GM12864 (cell line): Measurements from ENCODE around the gene CETP.

Experiments
- DNase-seq: peaks from one replicate; pipeline ENCODE4 v3.0.0-alpha.2; 2011; ENCODE audit warnings: low read depth
- H3K4me3 ChIP-seq: 2 replicates; pipeline ENCODE4 v1.5.1; 2011; ENCODE audit warnings: mild to moderate bottlenecking, low read depth, low read length, control low read depth
- TF ChIP-seq, protein P1 (sequence below): IDR thresholded peaks from 2 replicates; pipeline ENCODE4 v1.5.1; 2011; ENCODE audit warnings: low read depth, mild to moderate bottlenecking, moderate library complexity, low read length, control low read depth, inconsistent platforms; ENCODE audit errors: missing control alignments

The CETP gene

DNA sequence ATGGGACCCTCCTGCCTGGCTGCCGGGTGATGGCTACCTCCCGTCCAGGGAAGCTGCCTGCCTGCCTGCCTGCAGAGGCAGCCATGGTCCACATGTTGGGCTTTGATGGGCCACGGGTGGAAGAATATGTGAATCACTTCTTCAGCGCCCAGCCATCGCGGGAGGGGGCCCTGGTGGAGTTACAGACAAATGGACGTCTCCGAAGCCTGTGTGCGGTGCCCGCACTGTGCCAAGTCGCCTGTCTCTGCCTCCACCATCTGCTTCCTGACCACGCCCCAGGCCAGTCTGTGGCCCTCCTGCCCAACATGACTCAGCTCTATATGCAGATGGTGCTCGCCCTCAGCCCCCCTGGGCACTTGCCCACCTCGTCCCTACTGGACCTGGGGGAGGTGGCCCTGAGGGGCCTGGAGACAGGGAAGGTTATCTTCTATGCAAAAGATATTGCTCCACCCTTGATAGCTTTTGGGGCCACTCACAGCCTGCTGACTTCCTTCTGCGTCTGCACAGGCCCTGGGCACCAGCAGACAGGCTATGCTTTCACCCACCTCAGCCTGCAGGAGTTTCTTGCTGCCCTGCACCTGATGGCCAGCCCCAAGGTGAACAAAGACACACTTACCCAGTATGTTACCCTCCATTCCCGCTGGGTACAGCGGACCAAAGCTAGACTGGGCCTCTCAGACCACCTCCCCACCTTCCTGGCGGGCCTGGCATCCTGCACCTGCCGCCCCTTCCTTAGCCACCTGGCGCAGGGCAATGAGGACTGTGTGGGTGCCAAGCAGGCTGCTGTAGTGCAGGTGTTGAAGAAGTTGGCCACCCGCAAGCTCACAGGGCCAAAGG lies 64.4 kb downstream of the CETP start:
- TF ChIP-seq, protein P1, sequence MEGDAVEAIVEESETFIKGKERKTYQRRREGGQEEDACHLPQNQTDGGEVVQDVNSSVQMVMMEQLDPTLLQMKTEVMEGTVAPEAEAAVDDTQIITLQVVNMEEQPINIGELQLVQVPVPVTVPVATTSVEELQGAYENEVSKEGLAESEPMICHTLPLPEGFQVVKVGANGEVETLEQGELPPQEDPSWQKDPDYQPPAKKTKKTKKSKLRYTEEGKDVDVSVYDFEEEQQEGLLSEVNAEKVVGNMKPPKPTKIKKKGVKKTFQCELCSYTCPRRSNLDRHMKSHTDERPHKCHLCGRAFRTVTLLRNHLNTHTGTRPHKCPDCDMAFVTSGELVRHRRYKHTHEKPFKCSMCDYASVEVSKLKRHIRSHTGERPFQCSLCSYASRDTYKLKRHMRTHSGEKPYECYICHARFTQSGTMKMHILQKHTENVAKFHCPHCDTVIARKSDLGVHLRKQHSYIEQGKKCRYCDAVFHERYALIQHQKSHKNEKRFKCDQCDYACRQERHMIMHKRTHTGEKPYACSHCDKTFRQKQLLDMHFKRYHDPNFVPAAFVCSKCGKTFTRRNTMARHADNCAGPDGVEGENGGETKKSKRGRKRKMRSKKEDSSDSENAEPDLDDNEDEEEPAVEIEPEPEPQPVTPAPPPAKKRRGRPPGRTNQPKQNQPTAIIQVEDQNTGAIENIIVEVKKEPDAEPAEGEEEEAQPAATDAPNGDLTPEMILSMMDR = no peak
- DNase-seq = no peak
- H3K4me3 ChIP-seq = no peak overlapping the region

DNA sequence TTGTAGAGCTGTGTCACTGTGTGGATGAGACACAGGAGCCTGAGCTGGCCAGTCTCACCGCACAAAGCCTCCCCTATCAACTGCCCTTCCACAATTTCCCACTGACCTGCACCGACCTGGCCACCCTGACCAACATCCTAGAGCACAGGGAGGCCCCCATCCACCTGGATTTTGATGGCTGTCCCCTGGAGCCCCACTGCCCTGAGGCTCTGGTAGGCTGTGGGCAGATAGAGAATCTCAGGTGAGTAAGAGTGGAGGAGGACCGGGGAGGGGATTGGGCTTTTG lies 65.0 kb downstream of the CETP start:
- TF ChIP-seq, protein P1 = no peak
- H3K4me3 ChIP-seq = no peak overlapping the region
- DNase-seq = no peak

DNA sequence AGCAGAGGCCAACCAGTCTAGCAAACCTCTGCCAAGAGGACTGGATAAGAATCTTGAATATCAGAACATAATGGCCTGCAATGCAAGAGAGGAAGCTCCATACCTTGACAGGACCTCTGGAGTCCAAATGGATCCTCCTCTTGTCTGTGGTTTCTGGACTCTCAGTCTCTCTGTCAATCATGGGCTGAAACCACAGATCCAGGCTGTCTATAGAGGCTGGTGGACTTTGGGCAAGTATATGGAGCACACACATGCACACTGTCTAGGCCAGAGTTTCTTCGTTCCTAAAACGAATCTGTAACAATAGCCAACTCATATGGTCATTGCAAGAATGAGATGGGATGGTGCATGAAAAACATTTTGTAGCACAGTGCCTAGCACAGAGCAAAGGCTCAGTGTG lies 65.3 kb downstream of the CETP start:
- no peak for DNase-seq
- no peak overlapping the region for H3K4me3 ChIP-seq
- TF ChIP-seq, protein P1 = no peak

DNA sequence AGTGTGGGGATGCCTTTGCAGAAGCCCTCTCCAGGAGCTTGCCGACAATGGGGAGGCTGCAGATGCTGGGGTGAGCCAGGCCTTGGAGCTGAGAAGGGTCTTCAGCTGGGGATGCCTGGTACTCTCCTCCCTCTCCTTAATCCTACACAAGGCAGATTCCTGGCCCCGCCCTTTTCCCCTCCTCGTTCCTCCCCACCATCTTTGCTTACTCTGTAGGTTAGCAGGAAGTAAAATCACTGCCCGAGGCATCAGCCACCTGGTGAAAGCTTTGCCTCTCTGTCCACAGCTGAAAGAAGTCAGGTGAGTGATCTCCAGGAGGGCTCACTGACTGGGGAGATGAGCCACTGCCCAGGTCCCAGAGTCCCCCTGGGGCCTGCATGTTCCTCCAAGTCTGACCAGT lies 66.3 kb downstream of the CETP start:
- TF ChIP-seq, protein P1 = no peak
- H3K4me3 ChIP-seq = no peak overlapping the region
- no peak for DNase-seq

DNA sequence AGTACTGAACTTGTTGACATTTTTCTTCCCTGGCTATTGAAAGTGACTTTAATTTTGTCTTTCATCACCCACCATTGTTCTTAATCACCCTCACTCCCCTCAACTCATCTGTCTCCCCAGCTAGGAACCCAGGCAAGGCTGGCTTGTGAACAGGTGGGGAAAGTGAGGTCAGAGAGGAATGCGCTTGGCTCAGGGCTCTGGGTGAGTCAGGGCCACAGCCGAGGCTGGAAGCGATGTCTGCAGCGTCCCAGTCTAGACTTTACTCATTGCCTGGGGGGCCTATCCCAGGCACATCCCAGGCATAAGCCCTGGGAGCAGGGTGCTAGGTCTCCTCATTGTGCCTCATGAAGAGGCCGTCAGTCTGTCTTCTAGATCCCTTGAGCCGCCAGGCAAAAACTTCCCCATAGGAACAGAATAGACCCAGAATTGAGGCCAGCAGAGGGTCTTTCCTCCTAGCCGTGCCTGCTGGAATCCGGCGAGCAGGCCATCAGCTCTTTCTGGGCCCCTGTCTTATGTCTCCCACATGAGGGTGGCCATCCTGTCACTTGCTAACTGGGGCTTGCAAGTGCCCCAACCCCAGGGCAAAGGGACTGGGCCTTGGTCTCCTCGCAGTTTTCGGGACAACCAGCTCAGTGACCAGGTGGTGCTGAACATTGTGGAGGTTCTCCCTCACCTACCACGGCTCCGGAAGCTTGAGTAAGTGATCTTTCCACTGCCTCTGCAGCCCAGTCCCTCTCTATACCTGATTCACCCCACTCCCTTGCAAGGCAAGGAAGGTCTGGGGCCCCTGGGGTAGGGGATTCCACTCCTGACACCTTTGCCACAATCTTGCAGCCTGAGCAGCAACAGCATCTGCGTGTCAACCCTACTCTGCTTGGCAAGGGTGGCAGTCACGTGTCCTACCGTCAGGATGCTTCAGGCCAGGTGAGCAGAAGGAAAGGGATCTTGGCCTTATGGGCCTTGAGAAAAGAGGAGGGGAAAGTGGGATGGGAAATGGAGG lies 67.7 kb downstream of the CETP start:
- no peak for DNase-seq
- TF ChIP-seq, protein P1 = no peak
- H3K4me3 ChIP-seq = no peak overlapping the region

DNA sequence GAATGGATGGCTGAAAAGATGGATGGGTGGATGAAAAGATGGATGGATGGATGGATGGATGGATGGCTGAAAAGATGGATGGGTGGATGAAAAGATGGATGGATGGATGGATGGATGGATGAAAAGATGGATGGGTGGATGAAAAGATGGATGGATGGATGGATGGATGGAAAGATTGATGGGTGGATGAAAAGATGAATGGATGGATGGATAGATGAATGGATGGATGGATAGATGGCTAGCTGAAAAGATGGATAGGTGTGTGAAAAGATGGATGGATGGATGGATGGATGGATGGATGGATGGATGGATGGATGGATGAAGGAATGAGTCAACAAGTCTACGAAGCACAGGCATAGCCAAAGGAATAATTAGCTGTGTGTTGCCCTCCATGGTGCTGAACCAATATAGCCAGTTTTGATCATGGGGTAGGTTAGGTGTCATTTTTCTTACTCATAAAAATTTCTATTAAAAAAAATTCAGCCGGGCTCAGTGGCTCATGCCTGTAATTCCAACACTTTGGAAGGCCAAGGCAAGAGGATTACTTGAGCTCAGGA lies 68.7 kb downstream of the CETP start:
- no peak for DNase-seq
- no peak overlapping the region for H3K4me3 ChIP-seq
- TF ChIP-seq, protein P1 = no peak
